Measurements from ENCODE around the gene BCL6. TPM values are rescaled to one million over a fixed set of nuclear protein-coding genes. Genes with fewer than 3 reads are reported as not detected.
A peak's percentile ranks its signal among the peaks of the same experiment; 100 is the strongest.
"Not testable (repeated sequence)": the region's sequence is repeated elsewhere in the genome, so short reads cannot be mapped to it uniquely, and the experiment has no call there.

BCL6 gene
- polyA plus RNA-seq, 3 donors, result 7.2 to 9.4 (median 7.9) TPM

DNA sequence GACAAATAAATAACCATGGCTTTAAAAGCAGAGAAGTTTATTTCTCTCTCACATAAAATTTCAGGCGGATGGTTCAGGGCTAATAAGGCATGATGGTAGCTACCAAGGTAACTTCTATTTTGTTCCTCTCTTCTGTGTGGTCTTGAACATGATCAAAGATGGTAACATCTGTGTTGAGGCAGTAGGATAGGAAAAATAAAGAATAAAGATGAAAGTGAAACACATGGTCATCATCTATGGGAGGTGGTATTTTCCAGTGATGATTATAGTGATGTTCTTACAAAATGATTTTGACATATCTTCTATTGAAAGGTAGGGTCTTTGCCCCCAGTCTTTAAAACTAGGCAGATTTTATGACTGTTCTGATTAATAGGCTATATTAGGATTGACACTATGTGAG is 60.8 kb downstream of the BCL6 start:
- DNase-seq (ENCODE audit: low read depth in 3 of 3, low spot score in 2 of 3), result no peak

DNA sequence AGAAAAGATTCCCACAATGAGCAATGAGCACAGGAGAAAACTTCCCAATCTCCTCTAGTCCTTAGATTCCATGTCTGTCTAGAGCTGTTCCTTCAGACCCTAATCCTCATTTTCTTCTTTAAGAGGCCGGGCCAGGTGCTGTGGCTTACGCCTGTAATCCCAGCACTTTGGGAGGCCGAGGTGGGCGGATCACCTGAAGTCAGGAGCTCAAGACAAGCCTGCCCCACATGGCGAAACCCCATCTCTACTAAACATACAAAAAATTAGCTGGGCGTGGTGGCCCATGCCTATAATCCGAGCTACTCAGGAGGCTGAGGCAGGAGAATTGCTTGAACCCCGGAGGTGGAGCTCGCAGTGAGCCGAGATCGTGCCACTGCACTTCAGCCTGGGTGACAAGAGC is 63.5 kb downstream of the BCL6 start:
- not testable (repeated sequence) for DNase-seq (ENCODE audit: low read depth in 3 of 3, low spot score in 2 of 3)

GRCh38 chr3:187679638-187680396 is 65.5 kb downstream of the BCL6 start:
- DNase-seq (ENCODE audit: low read depth in 3 of 3, low spot score in 2 of 3), result peak in 2 of 3 donors; percentile 27 to 63

- DNase-seq (ENCODE audit: low read depth in 3 of 3, low spot score in 2 of 3), result peak in 2 of 3 donors; percentile 39 to 55
Observed at GRCh38 chr3:187678726-187679268, 66.5 kb downstream of the BCL6 start.

DNA sequence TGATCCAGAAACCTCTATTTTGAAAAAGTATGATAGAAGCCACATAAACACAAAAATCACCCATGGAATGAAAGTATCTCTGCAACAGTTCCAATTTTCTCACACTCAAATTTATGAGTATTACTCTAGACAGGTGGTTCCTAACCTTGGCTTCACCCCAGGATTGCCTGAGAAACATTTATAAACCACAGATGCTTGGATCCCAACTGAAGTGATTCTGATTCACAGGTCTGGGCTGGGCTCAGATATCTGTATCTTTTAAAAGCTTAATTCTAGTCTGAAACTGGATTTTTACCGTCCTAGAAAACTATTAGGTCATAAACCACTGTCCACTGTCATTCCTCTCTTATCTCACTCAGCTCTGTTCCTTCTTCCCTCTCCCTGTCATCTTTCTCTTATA is 67.7 kb downstream of the BCL6 start:
- no peak for DNase-seq (ENCODE audit: low read depth in 3 of 3, low spot score in 2 of 3)

DNA sequence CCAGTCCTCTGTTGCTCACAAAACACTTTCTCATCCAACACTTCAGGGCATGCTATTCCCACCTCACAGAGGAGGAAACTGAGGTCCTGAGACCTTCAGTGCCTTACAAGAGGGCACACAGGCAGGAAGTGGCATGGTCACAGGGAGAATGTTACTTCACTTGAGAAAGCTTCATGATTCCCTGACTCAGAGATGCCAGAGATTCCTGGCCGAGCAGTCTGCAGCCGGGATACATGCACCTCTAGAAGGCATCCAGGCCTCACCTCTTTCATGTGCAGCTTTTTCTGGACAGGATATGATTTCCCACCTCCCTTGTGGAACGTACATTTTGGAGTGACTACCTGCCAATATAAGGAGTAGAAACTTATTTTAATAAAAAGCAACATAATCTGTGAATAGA is 72.3 kb downstream of the BCL6 start:
- no peak for DNase-seq (ENCODE audit: low read depth in 3 of 3, low spot score in 2 of 3)

Other genes with a start within 250 kb of the BCL6 start
- under 1 TPM in 2 of 3 donors, not detected in 1; 0.26 TPM for gene SST, start 75.1 kb downstream of the BCL6 start, polyA plus RNA-seq (ENCODE audit: insufficient read length in 3 of 3)
- gene RTP2, start 42.9 kb downstream of the BCL6 start, polyA plus RNA-seq (ENCODE audit: insufficient read length in 3 of 3), result not detected